Measurements from ENCODE around the gene MUC4.
"Not testable (repeated sequence)": the region's sequence is repeated elsewhere in the genome, so short reads cannot be mapped to it uniquely, and the experiment has no call there.

The MUC4 gene

DNA sequence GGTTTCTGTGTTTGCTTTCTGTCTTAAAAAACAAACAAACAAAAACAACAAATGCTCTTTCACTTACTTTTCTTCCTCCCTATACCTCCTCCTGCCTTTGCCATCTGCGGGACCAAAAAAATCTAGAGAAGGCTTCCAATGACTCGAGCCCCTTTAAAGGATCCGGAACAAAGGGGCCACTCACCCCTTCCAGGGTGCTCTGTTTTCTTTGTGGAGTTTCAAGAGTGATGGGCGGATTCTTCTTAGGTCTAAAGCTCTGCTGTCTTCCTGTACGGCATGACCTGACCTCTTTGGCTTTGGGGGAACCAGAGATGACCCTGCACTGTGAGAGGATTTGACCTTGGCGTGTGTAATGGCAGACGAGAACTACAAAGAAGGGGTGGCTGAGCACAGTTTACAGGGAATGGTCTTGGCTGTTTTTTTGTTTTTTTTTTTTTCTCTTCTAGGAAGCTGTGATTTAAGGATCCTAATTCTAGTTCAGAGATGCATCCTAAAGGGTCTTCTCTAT lies 93.2 kb downstream of the MUC4 start:
- no peak for DNase-seq (ENCODE audit: low read depth in 2 of 2)

DNA sequence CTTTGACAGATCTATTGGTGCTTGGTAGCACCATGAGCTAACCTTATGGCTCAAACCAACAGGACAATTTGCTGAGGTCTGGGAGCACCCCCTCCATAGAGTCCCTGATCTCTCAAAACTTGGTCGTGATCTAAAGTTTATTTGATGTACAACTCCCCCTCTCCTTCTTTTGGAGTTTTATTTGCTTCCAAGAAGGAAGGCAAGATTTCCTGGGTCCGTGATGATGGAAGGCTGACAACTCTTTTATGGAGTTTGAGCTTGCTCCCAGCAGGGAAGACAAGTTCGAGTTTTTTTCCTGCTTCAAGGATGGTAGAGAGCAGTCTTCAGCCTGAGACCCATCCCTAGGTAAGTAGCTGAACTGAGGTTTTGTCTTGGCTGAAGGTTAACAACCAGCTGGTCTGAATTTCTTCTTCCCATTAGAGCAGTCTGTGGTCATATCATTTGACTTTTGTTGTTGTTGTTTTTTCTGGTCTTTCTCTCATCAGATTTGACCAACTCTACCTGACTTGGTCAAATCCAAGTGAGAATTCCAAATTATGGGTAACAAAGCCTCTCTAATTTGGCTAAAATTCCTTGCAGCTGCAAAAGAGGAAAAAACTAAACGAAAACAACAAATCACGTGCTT lies 93.8 kb downstream of the MUC4 start:
- no peak for DNase-seq (ENCODE audit: low read depth in 2 of 2)

DNA sequence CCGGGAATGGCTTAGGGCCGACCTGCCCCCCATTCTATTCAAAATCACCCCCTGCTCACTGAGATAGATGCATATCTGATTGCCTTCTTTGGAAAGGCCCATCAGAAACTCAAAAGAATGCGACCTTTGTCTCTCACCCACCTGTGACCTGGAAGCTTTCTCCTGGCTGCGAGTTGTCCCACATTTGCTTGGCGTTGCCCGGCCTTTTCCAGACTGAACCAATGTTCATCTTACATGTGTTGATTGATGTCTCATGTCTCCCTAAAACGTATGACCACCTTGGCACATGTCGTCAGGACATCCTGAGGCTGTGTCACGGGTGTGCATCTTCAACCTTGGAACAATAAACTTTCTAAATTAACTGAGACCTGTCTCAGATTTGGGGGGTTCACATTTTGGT lies 94.3 kb downstream of the MUC4 start:
- no peak for DNase-seq (ENCODE audit: low read depth in 2 of 2)

DNA sequence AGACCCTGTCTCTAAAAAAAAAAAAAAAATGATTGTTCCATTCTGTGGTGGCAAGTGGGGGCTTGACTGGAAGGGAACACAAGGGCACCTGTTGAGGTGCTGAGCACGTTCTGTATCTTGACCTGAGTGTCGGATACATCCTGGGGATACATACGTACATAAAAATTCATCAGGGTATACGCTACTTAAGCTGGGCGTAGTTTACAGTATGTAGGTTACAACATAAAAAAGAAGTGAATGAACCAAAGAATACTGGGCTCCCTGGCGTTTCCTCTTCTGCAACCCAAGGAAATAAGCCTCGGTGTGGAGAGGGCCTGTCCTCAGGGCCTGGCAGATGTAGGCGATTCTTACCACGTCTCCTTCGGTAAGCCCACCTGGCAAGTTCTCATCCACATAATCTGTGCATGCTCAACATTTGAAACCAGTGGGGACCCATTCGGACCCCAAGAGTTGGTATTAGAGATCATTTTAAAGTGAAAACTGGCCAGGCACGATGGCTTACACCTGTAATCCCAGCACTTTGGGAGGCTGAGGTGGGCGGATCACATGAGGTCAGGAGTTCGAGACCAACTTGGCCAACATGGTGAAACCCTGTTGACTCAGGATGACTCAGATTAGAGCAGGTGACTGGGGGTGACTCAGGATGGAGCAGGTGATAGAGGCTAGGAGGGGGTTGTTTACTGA lies 96.0 kb downstream of the MUC4 start:
- DNase-seq (ENCODE audit: low read depth in 2 of 2) = peak; percentile 16 to 20

DNA sequence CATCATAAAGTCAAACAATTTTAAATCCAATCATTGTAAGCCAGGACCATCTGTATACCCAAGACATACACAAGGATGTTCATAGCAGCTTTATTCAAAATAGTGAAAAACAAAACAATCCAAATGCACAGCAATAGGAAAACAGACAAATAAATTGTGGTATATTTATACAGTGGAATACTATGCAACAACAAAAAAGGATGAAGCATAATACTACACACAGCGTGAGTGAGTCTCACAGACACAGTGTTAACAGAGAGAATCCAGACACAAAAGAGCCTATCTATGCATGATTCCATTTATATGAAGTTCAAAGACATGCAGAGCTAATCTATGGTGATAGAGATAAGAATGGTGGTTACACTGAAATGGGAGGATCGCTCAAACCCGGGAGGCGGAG lies 96.6 kb downstream of the MUC4 start:
- DNase-seq (ENCODE audit: low read depth in 2 of 2) = no peak

DNA sequence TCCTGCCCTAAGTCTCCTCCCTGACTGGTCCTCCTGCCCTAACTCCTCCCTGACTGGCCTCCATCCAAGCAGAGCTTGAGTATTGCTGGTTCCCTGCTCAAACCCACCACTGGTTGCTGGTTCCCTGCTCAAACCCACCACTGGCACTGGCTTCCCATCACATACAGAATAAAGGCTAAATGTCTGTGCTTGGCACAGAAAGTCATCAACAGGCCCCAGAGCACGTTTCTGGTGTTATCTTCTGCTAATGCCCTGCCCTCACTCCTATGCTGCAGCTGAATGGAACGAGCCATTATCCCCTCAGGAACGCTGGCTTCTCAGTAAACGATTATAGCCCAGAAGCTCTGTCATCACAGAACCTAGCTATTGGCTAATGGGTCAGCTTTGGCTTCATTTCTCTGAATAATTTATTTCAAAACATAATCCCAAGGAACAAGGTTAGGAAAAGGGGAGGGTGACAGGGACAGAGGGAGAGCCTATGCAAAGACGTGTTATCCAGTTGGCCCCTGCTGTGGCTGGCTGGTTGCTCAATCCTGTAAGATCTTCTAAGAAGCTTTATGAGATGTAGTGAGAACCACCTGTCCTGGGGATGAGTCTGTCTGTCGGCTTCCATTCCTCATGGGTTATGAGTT lies 97.2 kb downstream of the MUC4 start:
- DNase-seq (ENCODE audit: low read depth in 2 of 2) = no peak

DNA sequence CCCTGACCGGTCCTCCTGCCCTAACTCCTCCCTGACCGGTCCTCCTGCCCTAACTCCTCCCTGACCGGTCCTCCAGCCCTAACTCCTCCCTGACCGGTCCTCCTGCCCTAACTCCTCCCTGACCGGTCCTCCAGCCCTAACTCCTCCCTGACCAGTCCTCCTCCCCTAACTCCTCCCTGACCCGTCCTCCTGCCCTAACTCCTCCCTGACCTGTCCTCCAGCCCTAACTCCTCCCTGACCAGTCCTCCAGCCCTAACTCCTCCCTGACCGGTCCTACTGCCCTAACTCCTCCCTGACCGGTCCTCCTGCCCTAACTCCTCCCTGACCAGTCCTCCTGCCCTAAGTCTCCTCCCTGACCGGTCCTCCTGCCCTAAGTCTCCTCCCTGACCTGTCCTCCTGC lies 98.6 kb downstream of the MUC4 start:
- DNase-seq (ENCODE audit: low read depth in 2 of 2) = not testable (repeated sequence)

DNA sequence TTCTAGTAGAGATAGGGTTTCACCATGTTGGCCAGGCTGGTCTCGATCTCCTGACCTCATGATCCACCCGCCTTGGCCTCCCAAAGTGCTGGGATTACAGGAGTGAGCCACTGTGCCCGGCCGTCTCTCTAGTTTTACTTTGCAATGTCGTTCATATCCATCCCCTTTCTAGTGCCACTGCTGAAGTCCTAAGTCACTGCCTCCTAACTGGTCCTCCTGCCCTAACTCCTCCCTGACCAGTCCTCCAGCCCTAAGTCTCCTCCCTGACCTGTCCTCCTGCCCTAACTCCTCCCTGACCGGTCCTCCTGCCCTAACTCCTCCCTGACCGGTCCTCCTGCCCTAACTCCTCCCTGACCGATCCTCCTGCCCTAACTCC lies 99.2 kb downstream of the MUC4 start:
- not testable (repeated sequence) for DNase-seq (ENCODE audit: low read depth in 2 of 2)

DNA sequence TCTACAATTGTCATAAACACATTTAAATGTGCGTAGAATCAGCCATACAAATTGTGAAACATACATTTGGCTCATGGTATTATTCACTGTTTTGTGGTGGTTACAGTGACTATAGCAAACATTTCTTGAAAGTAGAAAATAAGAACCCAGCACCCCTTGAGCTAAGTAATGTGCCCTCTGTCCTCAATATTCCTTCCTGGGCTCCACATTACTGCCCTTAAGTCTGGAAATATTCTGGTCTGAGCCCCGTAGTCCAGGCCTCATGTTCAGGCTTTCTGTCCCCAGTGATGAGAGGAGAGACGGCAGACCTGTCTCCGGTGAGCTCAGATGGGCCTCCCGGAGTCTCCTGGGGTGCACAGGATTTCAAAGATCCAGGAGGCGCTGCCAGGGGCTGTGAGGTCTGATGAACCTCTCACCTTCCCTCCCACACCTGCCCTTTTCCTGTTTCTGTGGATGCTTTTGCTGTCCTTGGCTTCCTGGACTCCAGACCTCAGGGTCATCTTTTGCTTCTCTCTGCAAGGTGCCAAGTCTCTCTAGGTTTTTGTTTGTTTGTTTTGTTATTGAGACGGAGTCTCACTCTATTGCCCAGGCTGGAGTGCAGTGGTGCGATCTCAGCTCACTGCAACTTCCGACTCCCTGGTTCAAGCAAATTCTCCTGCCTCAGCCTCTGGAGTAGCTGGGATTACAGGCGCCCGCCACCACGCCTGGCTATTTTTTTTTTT lies 99.8 kb downstream of the MUC4 start:
- DNase-seq (ENCODE audit: low read depth in 2 of 2) = no peak

DNA sequence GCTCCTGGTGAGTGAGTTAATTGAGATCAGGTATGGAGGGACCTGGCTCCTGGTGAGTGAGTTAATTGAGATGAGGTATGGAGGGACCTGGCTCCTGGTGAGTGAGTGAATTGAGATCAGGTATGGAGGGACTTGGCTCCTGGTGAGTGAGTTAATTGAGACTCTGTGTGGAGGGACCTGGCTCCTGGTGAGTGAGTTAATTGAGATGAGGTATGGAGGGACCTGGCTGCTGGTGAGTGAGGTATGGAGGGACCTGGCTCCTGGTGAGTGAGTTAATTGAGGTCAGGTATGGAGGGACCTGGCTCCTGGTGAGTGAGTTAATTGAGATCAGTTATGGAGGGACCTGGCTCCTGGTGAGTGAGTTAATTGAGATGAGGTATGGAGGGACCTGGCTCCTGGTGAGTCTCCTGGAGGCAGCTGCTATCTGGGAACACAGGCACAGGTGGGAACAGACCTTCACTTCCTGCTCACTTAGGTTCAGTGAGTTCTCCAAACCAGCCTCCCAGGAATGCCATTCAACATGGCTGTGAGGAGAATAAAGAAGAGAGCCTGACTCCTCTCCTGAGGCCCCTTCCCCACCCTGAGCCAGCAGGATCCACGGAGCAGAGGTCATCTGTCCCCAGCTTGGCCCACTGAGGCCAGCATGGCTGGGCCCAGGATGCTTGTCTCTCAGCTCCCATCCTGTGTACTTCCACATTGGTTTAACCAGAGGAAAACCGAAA lies 100.5 kb downstream of the MUC4 start:
- not testable (repeated sequence) for DNase-seq (ENCODE audit: low read depth in 2 of 2)

DNA sequence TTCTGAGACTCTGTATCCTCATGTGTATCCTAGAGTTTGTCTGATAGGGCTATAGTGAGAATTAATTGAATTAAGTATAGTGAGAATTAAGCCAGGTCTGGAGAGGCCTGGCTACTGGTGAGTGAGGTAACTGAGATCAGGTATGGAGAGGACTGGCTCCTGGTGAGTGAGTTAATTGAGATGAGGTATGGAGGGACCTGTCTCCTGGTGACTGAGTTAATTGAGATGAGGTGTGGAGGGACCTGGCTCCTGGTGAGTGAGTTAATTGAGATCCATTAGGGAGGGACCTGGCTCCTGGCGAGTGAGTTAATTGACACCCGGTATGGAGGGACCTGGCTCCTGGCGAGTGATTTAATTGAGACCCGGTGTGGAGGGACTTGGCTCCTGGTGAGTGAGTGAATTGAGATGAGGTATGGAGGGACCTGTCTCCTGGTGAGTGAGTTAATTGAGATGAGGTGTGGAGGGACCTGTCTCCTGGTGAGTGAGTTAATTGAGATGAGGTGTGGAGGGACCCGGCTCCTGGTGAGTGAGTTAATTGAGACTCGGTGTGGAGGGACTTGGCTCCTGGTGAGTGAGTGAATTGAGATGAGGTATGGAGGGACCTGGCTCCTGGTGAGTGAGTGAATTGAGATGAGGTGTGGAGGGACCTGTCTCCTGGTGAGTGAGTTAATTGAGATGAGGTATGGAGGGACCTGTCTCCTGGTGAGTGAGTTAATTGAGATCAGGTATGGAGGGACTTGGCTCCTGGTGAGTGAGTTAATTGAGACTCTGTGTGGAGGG lies 101.4 kb downstream of the MUC4 start:
- not testable (repeated sequence) for DNase-seq (ENCODE audit: low read depth in 2 of 2)

DNA sequence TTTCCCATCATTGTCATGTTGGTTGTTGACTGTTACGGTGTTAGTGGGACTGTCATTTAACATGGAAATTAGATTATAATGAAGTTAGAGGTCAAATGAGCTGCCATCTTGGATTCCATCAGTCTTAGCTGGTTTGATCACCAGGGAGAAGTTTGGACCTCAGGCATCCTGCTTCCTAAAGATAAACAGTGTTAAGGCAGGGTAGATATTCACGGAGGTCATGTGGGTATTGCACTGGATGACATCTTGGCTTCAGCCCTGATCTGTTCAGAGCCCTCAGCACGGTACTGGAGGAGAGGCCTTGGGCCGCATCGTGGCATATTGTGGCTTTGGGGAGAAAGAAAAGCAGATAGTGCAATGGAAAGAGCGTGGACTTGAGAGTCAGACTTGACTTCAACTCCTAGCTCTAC lies 102.0 kb downstream of the MUC4 start:
- no peak for DNase-seq (ENCODE audit: low read depth in 2 of 2)

DNA sequence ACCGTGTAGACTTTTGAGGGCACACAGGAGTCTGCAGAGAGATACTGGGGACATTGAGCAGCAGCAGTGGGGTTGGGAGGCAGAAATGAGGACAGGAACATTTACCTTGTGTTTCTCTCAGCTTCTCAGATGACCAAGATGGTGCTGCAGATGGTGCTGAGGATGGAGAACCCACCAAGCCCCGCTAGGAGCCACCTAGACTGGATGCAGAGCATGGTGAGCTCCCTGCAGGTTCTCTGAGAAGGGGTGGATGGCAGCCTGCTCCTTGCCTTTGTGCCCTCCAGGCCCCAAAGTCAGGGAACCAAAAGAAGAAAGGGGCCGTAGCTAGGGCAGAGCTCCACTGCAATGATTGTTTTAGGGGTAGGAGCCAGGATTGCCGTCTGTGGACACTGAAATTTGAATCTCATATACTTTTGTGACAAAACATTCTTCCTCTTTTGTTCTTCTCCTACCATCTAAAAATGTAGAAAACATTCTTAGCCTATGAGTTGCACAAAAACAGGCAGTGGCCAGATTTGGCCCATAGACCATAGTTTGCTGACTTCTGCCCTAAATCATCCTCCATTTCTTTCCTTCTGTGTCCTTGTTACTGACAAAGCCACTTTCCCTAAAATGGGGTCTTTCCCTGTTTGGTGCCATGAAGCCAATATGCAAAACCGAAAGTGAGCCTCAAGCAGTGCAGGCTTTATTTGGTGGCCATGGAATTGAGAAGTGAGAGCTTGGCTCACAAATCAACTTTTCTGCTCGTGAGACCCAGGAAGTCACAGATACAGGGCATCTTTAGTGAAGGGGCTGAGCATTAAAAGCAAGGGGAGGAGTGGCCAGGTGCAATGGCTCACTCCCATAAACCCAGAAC lies 102.9 kb downstream of the MUC4 start:
- no peak for DNase-seq (ENCODE audit: low read depth in 2 of 2)

DNA sequence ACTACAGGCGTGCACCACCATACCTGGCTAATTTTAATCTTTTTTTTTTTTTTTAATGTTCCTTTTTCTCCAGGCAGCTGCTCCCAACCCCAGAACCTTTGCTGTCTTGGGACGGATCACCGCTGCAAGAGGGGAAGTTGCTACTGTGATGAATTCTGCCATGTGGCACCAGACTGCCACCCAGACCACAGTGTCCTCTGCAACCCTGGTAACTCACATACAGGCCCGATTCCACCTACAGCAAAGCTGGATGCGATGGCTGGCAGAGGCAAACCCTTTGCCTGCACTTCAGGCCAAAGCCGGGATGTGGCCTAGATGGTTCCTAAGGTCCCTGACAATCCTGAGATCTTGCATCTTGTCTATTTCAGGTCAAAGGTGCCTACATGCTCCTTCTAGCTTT lies 103.7 kb downstream of the MUC4 start:
- no peak for DNase-seq (ENCODE audit: low read depth in 2 of 2)

DNA sequence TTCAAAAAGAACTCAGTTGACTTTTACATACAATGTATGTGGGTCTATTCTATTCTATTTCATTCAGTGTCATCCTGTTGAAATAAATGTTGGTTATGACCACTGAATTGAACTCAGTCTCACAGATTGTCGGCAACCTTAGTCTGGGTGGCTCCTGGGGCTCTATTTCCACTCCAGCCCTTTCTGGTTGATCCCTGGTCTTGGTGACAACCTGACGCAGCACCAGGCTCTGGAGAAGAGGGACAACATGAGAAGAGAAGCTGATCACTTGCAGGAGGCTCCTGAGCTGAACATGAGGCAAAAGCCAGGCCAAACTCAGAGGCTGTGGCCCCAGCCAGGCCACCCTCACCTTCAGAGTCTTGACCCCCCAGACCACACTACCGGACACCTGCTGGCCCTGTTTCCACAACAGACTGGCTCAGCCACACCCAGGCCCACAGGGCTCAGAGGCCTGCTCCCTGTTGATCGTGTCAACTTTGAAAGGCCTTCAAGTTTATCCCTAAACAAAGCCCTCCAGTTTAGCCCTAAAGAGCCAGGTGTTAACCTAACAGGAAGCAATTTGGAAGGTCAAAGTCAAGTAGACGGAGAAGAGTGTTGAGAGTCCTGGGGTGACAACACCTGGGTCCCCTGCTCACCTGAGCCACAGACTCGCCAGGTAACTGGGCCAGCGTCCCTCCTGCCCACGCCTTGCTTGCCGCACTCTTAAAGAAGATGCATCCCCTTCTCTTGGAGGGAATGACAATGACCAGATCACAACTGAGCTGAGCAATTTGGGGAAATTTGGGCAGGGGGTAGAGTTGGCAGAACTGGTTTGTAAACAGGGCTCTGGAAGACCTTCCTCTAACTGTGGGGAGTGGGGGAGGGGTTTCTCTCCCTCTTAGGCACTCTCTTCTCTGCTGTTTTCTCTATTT lies 106.4 kb downstream of the MUC4 start:
- no peak for DNase-seq (ENCODE audit: low read depth in 2 of 2)

DNA sequence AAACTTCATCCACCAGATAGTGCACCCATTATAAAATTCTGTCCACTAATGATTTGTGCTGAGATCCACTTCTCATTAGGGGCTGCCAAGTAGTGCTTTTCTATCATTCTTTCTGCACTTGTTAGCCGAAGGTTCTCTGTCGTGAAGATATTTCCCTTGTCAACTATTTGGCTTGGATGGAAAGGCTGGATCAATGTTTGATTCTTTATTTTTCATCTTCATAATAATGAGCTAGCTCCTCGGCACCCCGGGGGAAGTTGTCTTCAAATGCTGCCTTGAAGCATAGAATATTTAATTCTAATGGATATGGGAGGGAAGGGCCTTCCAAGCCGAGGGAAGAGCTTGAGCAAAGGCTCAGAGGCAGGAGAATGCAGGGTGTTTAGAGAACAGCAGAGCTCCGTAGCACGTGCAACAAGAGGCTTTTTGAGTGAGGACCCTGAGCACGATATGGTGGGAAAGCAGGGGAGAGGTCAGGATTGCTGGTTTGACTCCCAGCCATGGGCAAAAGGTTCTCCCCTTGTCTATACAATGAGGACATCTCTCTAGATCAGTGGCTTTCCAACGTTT lies 107.2 kb downstream of the MUC4 start:
- no peak for DNase-seq (ENCODE audit: low read depth in 2 of 2)

DNA sequence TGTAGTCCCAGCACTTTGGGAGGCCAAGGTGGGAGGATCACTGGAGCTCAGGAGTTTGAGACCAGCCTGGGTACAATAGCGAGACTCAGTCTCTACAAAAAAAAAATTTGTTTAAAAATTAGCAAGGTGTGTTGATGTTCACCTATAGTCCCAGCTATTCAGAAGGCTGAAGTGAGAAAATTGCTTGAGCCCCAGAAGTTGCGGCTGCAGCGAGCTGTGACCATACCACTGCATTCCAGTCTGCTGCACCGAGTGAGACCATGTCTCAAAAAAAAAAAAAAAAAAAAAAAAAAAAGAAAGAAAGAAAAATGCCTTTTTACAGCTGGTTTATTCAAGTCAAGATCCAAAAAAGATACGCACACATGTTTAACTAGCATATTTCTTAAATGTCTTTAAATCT lies 108.0 kb downstream of the MUC4 start:
- DNase-seq (ENCODE audit: low read depth in 2 of 2) = no peak

DNA sequence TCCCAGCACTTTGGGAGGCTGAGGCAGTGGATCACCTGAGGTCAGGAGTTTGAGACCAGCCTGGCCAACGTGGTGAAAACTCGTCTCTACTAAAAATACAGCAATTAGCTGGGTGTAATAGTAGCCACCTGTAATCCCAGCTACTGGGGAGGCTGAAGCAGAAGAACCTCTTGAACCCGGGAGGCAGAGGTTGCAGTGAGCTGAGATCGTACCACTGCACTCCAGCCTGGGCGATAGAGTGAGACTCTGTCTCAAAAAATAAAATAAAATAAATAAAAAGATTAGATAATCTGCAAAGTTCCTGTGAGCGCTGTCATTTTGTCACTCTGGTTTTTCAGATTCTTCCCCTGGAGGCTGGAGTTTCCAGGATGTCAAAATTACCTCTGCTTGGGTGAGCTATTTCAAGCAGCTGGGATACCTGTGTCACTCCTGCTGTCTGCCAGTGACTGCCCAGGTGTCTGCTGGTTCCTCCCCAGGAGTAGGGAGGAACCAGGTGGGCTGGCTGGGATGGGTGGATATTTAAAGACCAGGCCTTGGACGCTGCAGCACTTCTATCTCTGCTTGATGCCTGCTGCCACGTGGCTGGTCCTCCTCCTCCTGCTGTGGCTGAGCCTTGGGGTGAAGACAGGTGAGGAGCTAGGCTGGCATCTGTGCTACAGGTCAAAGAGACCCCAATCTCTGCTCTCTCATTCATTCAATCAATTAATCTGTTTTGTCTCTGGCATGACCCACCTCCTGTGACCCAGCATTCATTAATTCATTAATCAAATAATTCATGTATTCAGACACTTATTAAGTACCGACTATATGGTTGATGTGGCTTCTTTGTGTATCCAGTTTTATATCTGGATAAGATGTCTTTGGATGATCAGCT lies 110.5 kb downstream of the MUC4 start:
- DNase-seq (ENCODE audit: low read depth in 2 of 2) = no peak
